Sigmoid colon (tissue), 7 donors: ENCODE measurements around the gene C1orf141. TPM values are rescaled to one million over a fixed set of nuclear protein-coding genes. Genes with fewer than 3 reads are reported as not detected.

ENCODE experiments used
- DNase-seq: peaks from one replicate; pipeline ENCODE4 v3.0.0-alpha.2; 2019
- H3K27ac ChIP-seq, 4 donors: fragments of 200-600 bp; sonication (generic); one replicate each; pipeline ENCODE4 v1.5.1; 2016 to 2019; ENCODE audit warnings: mild to moderate bottlenecking in 1 of 4
- H3K27me3 ChIP-seq, 3 donors: fragments of 200-600 bp; sonication (generic); one replicate each; pipeline ENCODE4 v1.5.1; 2019; ENCODE audit warnings: mild to moderate bottlenecking in 1 of 3
- H3K36me3 ChIP-seq, 4 donors: fragments of 200-600 bp; sonication (generic); one replicate each; pipeline ENCODE4 v1.5.1; 2016 to 2019
- H3K4me1 ChIP-seq, 4 donors: fragments of 200-600 bp; sonication (generic); one replicate each; pipeline ENCODE4 v1.5.1; 2017 to 2019
- H3K4me3 ChIP-seq, 4 donors: fragments of 200-600 bp; sonication (generic); one replicate each; pipeline ENCODE4 v1.5.1; 2017 to 2019; ENCODE audit warnings: mild to moderate bottlenecking in 2 of 4, moderate library complexity in 1 of 4
- H3K9me3 ChIP-seq, 4 donors: fragments of 200-600 bp in 3 of 4; sonication (generic) in 3 of 4; one replicate each; pipeline versions ENCODE4 v1.5.1 to v1.6.1; 2013 to 2019
- CTCF ChIP-seq, 4 experiments: fragments of 450-650 bp in 3 of 4; fragments of 200-600 bp in 1 of 4; IDR thresholded peaks; one replicate each; pipeline ENCODE4 v1.5.1; 2016 to 2019; ENCODE audit warnings: antibody characterized with exemption in 4 of 4, mild to moderate bottlenecking in 3 of 4, moderate library complexity in 2 of 4
- EP300 ChIP-seq, 4 donors: sonication (generic); formaldehyde crosslinking; IDR thresholded peaks; one replicate each; pipeline ENCODE4 v1.6.1; 2017; ENCODE audit warnings: antibody characterized with exemption in 4 of 4
- POLR2A ChIP-seq, 2 donors: fragments of 450-650 bp; IDR thresholded peaks; one replicate each; pipeline ENCODE4 v1.6.1; 2016; ENCODE audit warnings: antibody characterized with exemption in 2 of 2, mild to moderate bottlenecking in 2 of 2, moderate library complexity in 2 of 2
- POLR2AphosphoS5 ChIP-seq, 4 donors: sonication (generic); formaldehyde crosslinking; IDR thresholded peaks; one replicate each; pipeline ENCODE4 v1.6.1; 2017; ENCODE audit warnings: antibody characterized with exemption in 4 of 4
- WGBS, 2 donors: extraction: QIAGEN DNeasy Blood & Tissue Kit; methylation state at CpG; one replicate each; pipeline ENCODE4 v1.1.7; 2013; 5-methylcytosine and 5-hydroxymethylcytosine counted together
- intact Hi-C: fragments of 100-400 bp; cut with DNase I; formaldehyde crosslinking; loops from one replicate; pipeline ENCODE4 v1.15.1; 2023
- polyA plus RNA-seq, 3 donors: library from polyadenylated mRNA; stranded (reverse); fragments of 200-250 nt; gene quantifications; one replicate each; pipeline ENCODE4 v1.2.3, GENCODE V29; 2013
- total RNA-seq, 4 donors: library from RNA; depleted of rRNA; stranded (reverse); fragments of >200 nt; gene quantifications; one replicate each; pipeline ENCODE4 v1.1.0, GENCODE V29; 2016
- donor health status: healthy with polysubstance abuse.
- donor health status: Bipolar disorder and iron deficiency.
- donor health status: healthy.

Gene C1orf141
- total and polyA plus RNA-seq, 7 donors, result not detected

DNA sequence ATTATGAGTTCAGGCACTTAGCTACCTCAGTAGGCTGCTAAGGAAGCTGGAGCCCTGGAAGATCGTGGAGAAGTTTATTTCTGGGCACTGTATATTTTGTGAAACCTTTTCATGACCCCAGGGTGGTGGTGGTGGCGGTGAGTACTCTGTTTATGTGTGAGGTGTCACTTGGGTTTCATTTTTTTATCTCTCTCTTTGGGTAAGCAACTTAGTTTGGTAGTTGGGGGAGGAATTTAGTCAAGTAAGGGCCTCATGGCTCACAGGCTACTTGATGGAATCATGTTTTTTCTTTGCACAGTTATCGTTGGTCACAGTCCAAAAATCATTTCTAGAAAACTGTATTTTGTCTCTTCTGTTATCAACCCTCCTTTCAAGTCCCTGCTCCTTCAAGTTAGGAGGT lies 33.9 kb downstream of the C1orf141 start:
- H3K36me3 ChIP-seq, result no peaks in the 10 kb centered on the region
- no peaks in the 10 kb centered on the region for H3K4me1 ChIP-seq
- DNase-seq, result no peak
- WGBS, 2 donors, result 41 to 42% methylated on average over 3 of the region's 3 CpGs
- no peak overlapping the region for H3K27ac ChIP-seq
- TF ChIP-seq POLR2A (IDR thresholded peaks at IDR 0.05) (no peak), CTCF (IDR thresholded peaks at IDR 0.05) (no peak), EP300 (IDR thresholded peaks at IDR 0.05) (no peak), POLR2AphosphoS5 (IDR thresholded peaks at IDR 0.05) (no peak)
- no peak overlapping the region for H3K4me3 ChIP-seq
- intact Hi-C loops, result no loop called here
- no peaks in the 10 kb centered on the region for H3K9me3 ChIP-seq
- no peaks in the 10 kb centered on the region for H3K27me3 ChIP-seq

DNA sequence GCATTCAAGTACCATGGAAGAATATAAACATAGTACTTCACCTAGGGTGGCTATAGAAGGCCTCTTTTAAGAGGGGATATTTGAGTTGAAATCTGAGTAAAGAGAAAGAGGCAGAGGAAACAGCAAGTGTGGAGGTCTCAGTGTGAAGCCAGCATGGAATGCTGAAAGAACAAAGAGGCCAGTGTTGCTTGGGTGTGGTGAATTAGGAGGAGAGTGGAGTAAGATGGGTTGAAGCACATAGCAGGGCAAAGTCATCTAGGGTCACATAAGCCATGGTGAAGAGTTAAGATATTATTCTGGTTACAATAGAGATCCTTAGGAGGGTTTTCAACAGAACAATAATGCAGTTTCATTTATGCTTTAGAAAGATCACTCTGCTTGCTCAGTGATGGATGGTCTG lies 37.5 kb downstream of the C1orf141 start:
- H3K36me3 ChIP-seq, result no peaks in the 10 kb centered on the region
- no peaks in the 10 kb centered on the region for H3K4me1 ChIP-seq
- no peaks in the 10 kb centered on the region for H3K9me3 ChIP-seq
- TF ChIP-seq POLR2AphosphoS5 (IDR thresholded peaks at IDR 0.05), result no peak
- TF ChIP-seq EP300 (IDR thresholded peaks at IDR 0.05), result no peak
- no peak for TF ChIP-seq POLR2A (IDR thresholded peaks at IDR 0.05)
- intact Hi-C loops, result no loop called here
- no peak overlapping the region for H3K27ac ChIP-seq
- H3K4me3 ChIP-seq, result no peak overlapping the region
- DNase-seq, result no peak
- no peaks in the 10 kb centered on the region for H3K27me3 ChIP-seq

- TF ChIP-seq POLR2A (IDR thresholded peaks at IDR 0.05), result no peak
- no peak for TF ChIP-seq CTCF (IDR thresholded peaks at IDR 0.05)
- TF ChIP-seq EP300 (IDR thresholded peaks at IDR 0.05), result no peak
- no peak for TF ChIP-seq POLR2AphosphoS5 (IDR thresholded peaks at IDR 0.05)
- WGBS, 2 donors, result 97 to 98% methylated on average over 2 of the region's 2 CpGs
- H3K4me1 ChIP-seq, result no peaks in the 10 kb centered on the region
- H3K27me3 ChIP-seq, result no peaks in the 10 kb centered on the region
- no peak overlapping the region for H3K27ac ChIP-seq
- no peaks in the 10 kb centered on the region for H3K9me3 ChIP-seq
- H3K4me3 ChIP-seq, result no peak overlapping the region
- intact Hi-C loops, result no loop called here
- DNase-seq, result no peak
- no peaks in the 10 kb centered on the region for H3K36me3 ChIP-seq
These were observed 40.6 kb downstream of the C1orf141 start for GRCh38 chr1:67094191-67094590.

GRCh38 chr1:67089685-67090208 lies 45.0 kb downstream of the C1orf141 start:
- Histone ChIP-seq H3K9me3 (no peaks in the 10 kb centered on the region), H3K27me3 (no peaks in the 10 kb centered on the region), H3K36me3 (no peaks in the 10 kb centered on the region), H3K4me1 (no peaks in the 10 kb centered on the region), H3K4me3 (no peak overlapping the region), H3K27ac (no peak overlapping the region)
- 93 to 96% methylated on average over 1 of the region's 1 CpG for WGBS, 2 donors
- no peak for DNase-seq
- intact Hi-C loops, result no loop called here
- TF ChIP-seq CTCF (IDR thresholded peaks at IDR 0.05) (no peak), EP300 (IDR thresholded peaks at IDR 0.05) (no peak), POLR2AphosphoS5 (IDR thresholded peaks at IDR 0.05) (no peak), POLR2A (IDR thresholded peaks at IDR 0.05) (no peak)

GRCh38 chr1:67088440-67088839 lies 46.3 kb downstream of the C1orf141 start:
- intact Hi-C loops, result no loop called here
- H3K4me1 ChIP-seq, result no peaks in the 10 kb centered on the region
- H3K36me3 ChIP-seq, result no peaks in the 10 kb centered on the region
- no peak for TF ChIP-seq CTCF (IDR thresholded peaks at IDR 0.05)
- TF ChIP-seq POLR2A (IDR thresholded peaks at IDR 0.05), result no peak
- no peak for TF ChIP-seq EP300 (IDR thresholded peaks at IDR 0.05)
- no peak for TF ChIP-seq POLR2AphosphoS5 (IDR thresholded peaks at IDR 0.05)
- no peak overlapping the region for H3K27ac ChIP-seq
- no peak overlapping the region for H3K4me3 ChIP-seq
- no peaks in the 10 kb centered on the region for H3K27me3 ChIP-seq
- 95 to 96% methylated on average over 1 of the region's 1 CpG for WGBS, 2 donors
- no peak for DNase-seq
- no peaks in the 10 kb centered on the region for H3K9me3 ChIP-seq
